Measurements from ENCODE around the gene ABR. TPM values are rescaled to one million over a fixed set of nuclear protein-coding genes. Genes with fewer than 3 reads are reported as not detected.

Gene ABR
- polyA plus RNA-seq, 1 donor from 2014 or later: 34.5 TPM

GRCh38 chr17:953767-954166 lies 226.0 kb downstream of the ABR start:
- Histone ChIP-seq H3K9me2 (ENCODE audit: insufficient read depth, low read length) (no peaks in the 10 kb centered on the region), H2AFZ (ENCODE audit: low read depth, low read length) (no peak overlapping the region), H3K27ac (ENCODE audit: low read length) (no peak overlapping the region), H3K9me3 (ENCODE audit: low read length) (no peaks in the 10 kb centered on the region), H3K27me3 (ENCODE audit: insufficient read depth, low read depth, low read length) (no peaks in the 10 kb centered on the region), H3K4me3 (ENCODE audit: low read length) (no peak overlapping the region), H3K79me2 (replicated peaks; ENCODE audit: insufficient read depth, low read length) (peaks cover 16% of the 10 kb centered on the region), H3K36me3 (ENCODE audit: insufficient read depth, low read length) (no peaks in the 10 kb centered on the region), H3K4me2 (ENCODE audit: low read length) (no peak overlapping the region), H3F3A (ENCODE audit: insufficient read depth, low read length, poor library complexity, severe bottlenecking) (no peaks in the 10 kb centered on the region), H3K9ac (ENCODE audit: low read length) (no peak overlapping the region), H4K20me1 (ENCODE audit: insufficient read depth) (no peaks in the 10 kb centered on the region)
- TF ChIP-seq, protein P1, sequence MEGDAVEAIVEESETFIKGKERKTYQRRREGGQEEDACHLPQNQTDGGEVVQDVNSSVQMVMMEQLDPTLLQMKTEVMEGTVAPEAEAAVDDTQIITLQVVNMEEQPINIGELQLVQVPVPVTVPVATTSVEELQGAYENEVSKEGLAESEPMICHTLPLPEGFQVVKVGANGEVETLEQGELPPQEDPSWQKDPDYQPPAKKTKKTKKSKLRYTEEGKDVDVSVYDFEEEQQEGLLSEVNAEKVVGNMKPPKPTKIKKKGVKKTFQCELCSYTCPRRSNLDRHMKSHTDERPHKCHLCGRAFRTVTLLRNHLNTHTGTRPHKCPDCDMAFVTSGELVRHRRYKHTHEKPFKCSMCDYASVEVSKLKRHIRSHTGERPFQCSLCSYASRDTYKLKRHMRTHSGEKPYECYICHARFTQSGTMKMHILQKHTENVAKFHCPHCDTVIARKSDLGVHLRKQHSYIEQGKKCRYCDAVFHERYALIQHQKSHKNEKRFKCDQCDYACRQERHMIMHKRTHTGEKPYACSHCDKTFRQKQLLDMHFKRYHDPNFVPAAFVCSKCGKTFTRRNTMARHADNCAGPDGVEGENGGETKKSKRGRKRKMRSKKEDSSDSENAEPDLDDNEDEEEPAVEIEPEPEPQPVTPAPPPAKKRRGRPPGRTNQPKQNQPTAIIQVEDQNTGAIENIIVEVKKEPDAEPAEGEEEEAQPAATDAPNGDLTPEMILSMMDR (IDR thresholded peaks at IDR 0.05; ENCODE audit: poor library complexity, severe bottlenecking): no peak
- no peak for TF ChIP-seq EP300 (conservative IDR thresholded peaks at IDR 0.05; ENCODE audit: poor library complexity, severe bottlenecking)
- TF ChIP-seq POLR2AphosphoS5 (IDR thresholded peaks at IDR 0.05): no peak
- no peak for TF ChIP-seq SMC3 (conservative IDR thresholded peaks at IDR 0.05; ENCODE audit: poor library complexity)
- TF ChIP-seq EZH2 (IDR thresholded peaks at IDR 0.05; ENCODE audit: borderline replicate concordance, insufficient read depth, low read length, poor library complexity, severe bottlenecking): no peak

Small RNA genes lying within 50 kb of the gene (small RNA-seq; reads per million reads assigned to genes)
- gene AC016292.2 (0 reads per million in 3 experiments), gene MIR3183 (0 to 2.1 (median 1.1) reads per million in 3 experiments), gene RF00017 (0 reads per million in 3 experiments)

Other genes starting within 250 kb of the ABR start
- 14.8 and 17.9 TPM in 2 replicates for gene NXN, start 200.2 kb downstream of the ABR start, polyA plus RNA-seq
- gene TIMM22, start 182.9 kb downstream of the ABR start, polyA plus RNA-seq: 16.0 and 16.7 TPM in 2 replicates
- gene BHLHA9, start 90.5 kb upstream of the ABR start, polyA plus RNA-seq: not detected in 2 replicates
- gene TRARG1, start 99.7 kb upstream of the ABR start, polyA plus RNA-seq: not detected in 2 replicates
- 594 and 646 TPM in 2 replicates for gene YWHAE, start 220.2 kb upstream of the ABR start, polyA plus RNA-seq